HCT116 (cell line): ENCODE data around the gene MCC.

ENCODE experiments used
- REST ChIP-seq: IDR thresholded peaks from 2 replicates; pipeline ENCODE4 v1.6.1; 2012; ENCODE audit warnings: low read depth
- YY1 ChIP-seq: IDR thresholded peaks from 2 replicates; pipeline ENCODE4 v1.6.1; 2011; ENCODE audit warnings: low read length, low read depth, moderate library complexity, mild to moderate bottlenecking; ENCODE audit not compliant: insufficient replicate concordance; ENCODE audit errors: extremely low read depth
- TF ChIP-seq, protein P1 (sequence below), 3 experiments: fragments of 200-600 bp in 1 of 3; sonication (generic) in 1 of 3; IDR thresholded peaks in 2 of 3; conservative IDR thresholded peaks in 1 of 3; 2 replicates each; pipeline ENCODE4 v1.5.1; 2012 to 2017; ENCODE audit warnings: low read depth in 2 of 3, low read length in 2 of 3, antibody characterized with exemption in 1 of 3, borderline replicate concordance in 1 of 3, control low read depth in 1 of 3, mild to moderate bottlenecking in 1 of 3, mixed read lengths in 1 of 3, mixed run types in 1 of 3, moderate library complexity in 1 of 3; ENCODE audit not compliant: insufficient read depth in 1 of 3

GRCh38 chr5:113523168-113523567, 34.9 kb upstream of the MCC start:
- no peak for TF ChIP-seq REST
- TF ChIP-seq YY1: no peak
- TF ChIP-seq, protein P1, sequence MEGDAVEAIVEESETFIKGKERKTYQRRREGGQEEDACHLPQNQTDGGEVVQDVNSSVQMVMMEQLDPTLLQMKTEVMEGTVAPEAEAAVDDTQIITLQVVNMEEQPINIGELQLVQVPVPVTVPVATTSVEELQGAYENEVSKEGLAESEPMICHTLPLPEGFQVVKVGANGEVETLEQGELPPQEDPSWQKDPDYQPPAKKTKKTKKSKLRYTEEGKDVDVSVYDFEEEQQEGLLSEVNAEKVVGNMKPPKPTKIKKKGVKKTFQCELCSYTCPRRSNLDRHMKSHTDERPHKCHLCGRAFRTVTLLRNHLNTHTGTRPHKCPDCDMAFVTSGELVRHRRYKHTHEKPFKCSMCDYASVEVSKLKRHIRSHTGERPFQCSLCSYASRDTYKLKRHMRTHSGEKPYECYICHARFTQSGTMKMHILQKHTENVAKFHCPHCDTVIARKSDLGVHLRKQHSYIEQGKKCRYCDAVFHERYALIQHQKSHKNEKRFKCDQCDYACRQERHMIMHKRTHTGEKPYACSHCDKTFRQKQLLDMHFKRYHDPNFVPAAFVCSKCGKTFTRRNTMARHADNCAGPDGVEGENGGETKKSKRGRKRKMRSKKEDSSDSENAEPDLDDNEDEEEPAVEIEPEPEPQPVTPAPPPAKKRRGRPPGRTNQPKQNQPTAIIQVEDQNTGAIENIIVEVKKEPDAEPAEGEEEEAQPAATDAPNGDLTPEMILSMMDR (IDR thresholded peaks at IDR 0.05 in 2 of 3, conservative IDR thresholded peaks at IDR 0.05 in 1 of 3; ENCODE audit: borderline replicate concordance in 1 of 3, insufficient read depth in 1 of 3, low read depth in 2 of 3, low read length in 2 of 3): no peak
